Natural killer cell (primary cell): ENCODE data around the gene SH3RF2. TPM values are rescaled to one million over a fixed set of nuclear protein-coding genes. Genes with fewer than 3 reads are reported as not detected.

Experiments
- ATAC-seq, 3 donors: fragments of 150-1000 bp in 2 of 3; fragments of 200-7000 bp in 1 of 3; cut with Tn5 transposase; 1 replicate in 1 of 3; 2 replicates in 2 of 3; pipeline ENCODE4 v1.10.0; 2021; ENCODE audit warnings: mild to moderate bottlenecking in 2 of 3, moderate library complexity in 2 of 3
- DNase-seq, 2 donors: peaks; one replicate each; pipeline versions ENCODE4 v3.0.0 to v3.0.0-alpha.2; 2013 to 2021; ENCODE audit warnings: mixed read lengths in 1 of 2
- H3K27ac ChIP-seq: one replicate; pipeline ENCODE4 v1.5.1; 2013; ENCODE audit warnings: mild to moderate bottlenecking, low read length
- H3K27me3 ChIP-seq: one replicate; pipeline ENCODE4 v1.6.1; 2013; ENCODE audit warnings: low read length; ENCODE audit not compliant: control insufficient read depth, insufficient read depth
- H3K36me3 ChIP-seq: one replicate; pipeline ENCODE4 v1.6.1; 2013; ENCODE audit warnings: low read length; ENCODE audit not compliant: control insufficient read depth, insufficient read depth
- H3K4me1 ChIP-seq: one replicate; pipeline ENCODE4 v1.6.1; 2013; ENCODE audit warnings: low read length; ENCODE audit not compliant: control insufficient read depth, insufficient read depth
- H3K4me3 ChIP-seq: one replicate; pipeline ENCODE4 v1.5.1; 2013; ENCODE audit warnings: low read length
- H3K9me3 ChIP-seq: one replicate; pipeline ENCODE4 v1.6.1; 2013; ENCODE audit warnings: low read length; ENCODE audit not compliant: control insufficient read depth, insufficient read depth
- H3K27ac Mint-ChIP-seq, 2 donors: one replicate each; pipeline ENCODE4 v1.8.0; 2022; ENCODE audit warnings: mild to moderate bottlenecking in 2 of 2, mixed read lengths in 2 of 2, moderate library complexity in 1 of 2
- H3K27me3 Mint-ChIP-seq, 2 donors: one replicate each; pipeline ENCODE4 v1.8.0; 2022; ENCODE audit warnings: low read depth in 2 of 2, mixed read lengths in 2 of 2
- H3K36me3 Mint-ChIP-seq: one replicate; pipeline ENCODE4 v1.8.0; 2022; ENCODE audit warnings: mixed read lengths
- H3K4me1 Mint-ChIP-seq, 2 donors: one replicate each; pipeline ENCODE4 v1.8.0; 2022; ENCODE audit warnings: mixed read lengths in 2 of 2
- H3K4me3 Mint-ChIP-seq: one replicate; pipeline ENCODE4 v1.8.0; 2022; ENCODE audit warnings: mild to moderate bottlenecking, moderate library complexity, mixed read lengths
- H3K9me3 Mint-ChIP-seq, 2 donors: one replicate each; pipeline ENCODE4 v1.8.0; 2022; ENCODE audit warnings: mixed read lengths in 2 of 2
- WGBS: methylation state at CpG from one replicate; pipeline ENCODE4 v1.1.7; 2013; ENCODE audit warnings: missing lambda C conversion rate; ENCODE audit not compliant: insufficient coverage; 5-methylcytosine and 5-hydroxymethylcytosine counted together
- intact Hi-C: fragments of 100-400 bp; cut with micrococcal nuclease; formaldehyde crosslinking; loops from one replicate; pipeline ENCODE4 v1.14.2; 2022
- total RNA-seq, 4 donors: library from RNA; stranded (reverse); fragments of 120-200 nt in 1 of 4; gene quantifications; one replicate each; pipeline versions ENCODE4 v1.2.3 to v1.2.4, GENCODE V29; 2013 to 2022
- TF ChIP-seq, protein P1 (sequence below): fragments of 200-600 bp; IDR thresholded peaks from one replicate; pipeline ENCODE4 v1.8.0; 2022; ENCODE audit warnings: antibody characterized with exemption

SH3RF2 gene
- total RNA-seq, 3 donors from 2014 or later (not counting 1 experiment from before 2014, with no cell fraction given), result 0.28 to 0.35 TPM; not detected in 1

DNA sequence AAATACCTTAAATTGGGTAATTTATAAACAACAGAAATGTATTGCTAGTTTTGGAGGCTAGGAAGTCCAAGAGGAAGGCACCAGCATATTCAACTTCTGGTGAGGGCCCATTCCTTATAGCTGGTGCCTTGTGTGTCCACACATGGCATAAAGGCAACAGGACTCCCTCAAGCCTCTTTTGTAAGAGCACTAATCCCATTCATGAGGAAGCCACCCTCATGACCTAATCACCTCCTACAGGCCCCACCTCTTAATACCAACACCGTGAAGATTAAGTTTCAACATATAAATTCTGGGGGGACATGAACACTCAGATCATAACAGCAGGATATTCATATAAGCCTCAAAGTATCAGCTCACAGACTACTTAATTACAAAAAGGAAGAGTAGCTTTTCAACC is 173.0 kb downstream of the SH3RF2 start:
- Histone ChIP-seq H3K36me3 (peaks cover 16% of the 10 kb centered on the region), H3K9me3 (no peaks in the 10 kb centered on the region), H3K4me3 (no peak overlapping the region), H3K4me1 (no peaks in the 10 kb centered on the region), H3K27ac (no peak overlapping the region), H3K27me3 (no peaks in the 10 kb centered on the region)
- H3K27me3 Mint-ChIP-seq, result no peaks in the 10 kb centered on the region
- TF ChIP-seq, protein P1, sequence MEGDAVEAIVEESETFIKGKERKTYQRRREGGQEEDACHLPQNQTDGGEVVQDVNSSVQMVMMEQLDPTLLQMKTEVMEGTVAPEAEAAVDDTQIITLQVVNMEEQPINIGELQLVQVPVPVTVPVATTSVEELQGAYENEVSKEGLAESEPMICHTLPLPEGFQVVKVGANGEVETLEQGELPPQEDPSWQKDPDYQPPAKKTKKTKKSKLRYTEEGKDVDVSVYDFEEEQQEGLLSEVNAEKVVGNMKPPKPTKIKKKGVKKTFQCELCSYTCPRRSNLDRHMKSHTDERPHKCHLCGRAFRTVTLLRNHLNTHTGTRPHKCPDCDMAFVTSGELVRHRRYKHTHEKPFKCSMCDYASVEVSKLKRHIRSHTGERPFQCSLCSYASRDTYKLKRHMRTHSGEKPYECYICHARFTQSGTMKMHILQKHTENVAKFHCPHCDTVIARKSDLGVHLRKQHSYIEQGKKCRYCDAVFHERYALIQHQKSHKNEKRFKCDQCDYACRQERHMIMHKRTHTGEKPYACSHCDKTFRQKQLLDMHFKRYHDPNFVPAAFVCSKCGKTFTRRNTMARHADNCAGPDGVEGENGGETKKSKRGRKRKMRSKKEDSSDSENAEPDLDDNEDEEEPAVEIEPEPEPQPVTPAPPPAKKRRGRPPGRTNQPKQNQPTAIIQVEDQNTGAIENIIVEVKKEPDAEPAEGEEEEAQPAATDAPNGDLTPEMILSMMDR, result no peak
- intact Hi-C loops, result no loop called here
- no peaks in the 10 kb centered on the region for H3K36me3 Mint-ChIP-seq
- 69% methylated on average over 1 of the region's 1 CpG for whole genome bisulfite sequencing
- no peak for ATAC-seq
- no peak overlapping the region for H3K4me3 Mint-ChIP-seq
- no peaks in the 10 kb centered on the region for H3K4me1 Mint-ChIP-seq
- no peaks in the 10 kb centered on the region for H3K9me3 Mint-ChIP-seq
- no peak for DNase-seq
- H3K27ac Mint-ChIP-seq, result no peak overlapping the region

DNA sequence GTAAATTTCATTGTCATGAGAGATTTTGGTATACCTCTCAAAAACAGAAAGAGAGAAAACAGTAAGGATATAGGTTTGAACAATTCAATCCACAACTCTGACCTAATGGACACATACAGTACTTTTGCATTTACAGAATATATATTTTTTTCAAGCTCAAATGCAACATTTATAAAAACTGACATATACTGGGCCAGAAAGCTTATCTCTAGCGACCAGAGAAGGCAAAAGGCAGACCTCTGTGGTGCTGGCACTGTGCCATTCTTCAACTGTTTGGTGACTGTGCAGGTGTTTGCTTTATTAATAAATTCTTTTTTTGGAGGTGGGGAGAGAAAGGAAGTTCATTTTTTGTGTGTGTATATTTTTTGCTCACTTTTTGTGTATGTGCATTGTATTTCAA is 175.0 kb downstream of the SH3RF2 start:
- H3K9me3 Mint-ChIP-seq, result no peaks in the 10 kb centered on the region
- H3K9me3 ChIP-seq, result no peaks in the 10 kb centered on the region
- 33% methylated on average over 1 of the region's 1 CpG for WGBS
- ATAC-seq (no peak), DNase-seq (no peak)
- H3K4me1 Mint-ChIP-seq, result no peaks in the 10 kb centered on the region
- TF ChIP-seq, protein P1, result no peak
- H3K4me1 ChIP-seq, result no peaks in the 10 kb centered on the region
- intact Hi-C loops, result no loop called here
- H3K4me3 ChIP-seq, result no peak overlapping the region
- no peak overlapping the region for H3K27ac ChIP-seq
- no peaks in the 10 kb centered on the region for H3K27me3 Mint-ChIP-seq
- H3K36me3 Mint-ChIP-seq, result no peaks in the 10 kb centered on the region
- peaks cover 24% of the 10 kb centered on the region for H3K36me3 ChIP-seq
- H3K27ac Mint-ChIP-seq, result no peak overlapping the region
- H3K4me3 Mint-ChIP-seq, result no peak overlapping the region
- no peaks in the 10 kb centered on the region for H3K27me3 ChIP-seq

DNA sequence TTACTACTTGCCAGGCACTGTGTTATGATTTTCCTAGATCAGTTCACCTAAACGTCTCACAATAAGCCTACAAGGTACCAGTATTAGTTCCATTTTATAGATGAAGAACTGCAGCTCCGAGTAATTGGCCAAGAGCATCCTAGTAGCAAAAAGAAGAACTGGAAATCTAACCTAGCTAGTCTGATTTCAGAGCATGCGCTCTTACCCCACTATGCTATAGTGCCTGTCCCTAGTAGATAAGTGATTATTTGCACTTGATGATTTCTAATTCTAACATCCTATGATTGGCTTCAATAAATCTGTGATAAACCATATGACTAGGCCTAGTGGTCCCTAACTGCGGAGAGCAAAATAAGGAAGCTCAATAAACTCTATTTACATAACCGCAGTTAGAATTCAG is 176.1 kb downstream of the SH3RF2 start:
- Histone ChIP-seq H3K4me3 (no peak overlapping the region), H3K4me1 (no peaks in the 10 kb centered on the region), H3K27me3 (no peaks in the 10 kb centered on the region), H3K9me3 (no peaks in the 10 kb centered on the region), H3K27ac (no peak overlapping the region), H3K36me3 (peaks cover 33% of the 10 kb centered on the region)
- ATAC-seq (no peak), DNase-seq (no peak)
- Mint-ChIP-seq H3K27ac (no peak overlapping the region), H3K4me3 (no peak overlapping the region), H3K36me3 (peaks cover 2% of the 10 kb centered on the region), H3K9me3 (no peaks in the 10 kb centered on the region), H3K27me3 (no peaks in the 10 kb centered on the region), H3K4me1 (no peaks in the 10 kb centered on the region)
- intact Hi-C loops, result no loop called here
- TF ChIP-seq, protein P1, result no peak
- WGBS, result 84% methylated on average over 5 of the region's 5 CpGs

Other genes starting within 250 kb of the SH3RF2 start
- gene PRELID2, start 101.2 kb upstream of the SH3RF2 start, total RNA-seq, result 1 to 10 TPM; 1.5 to 3.1 (median 1.7) TPM
- not detected for gene GRXCR2, start 63.6 kb upstream of the SH3RF2 start, total RNA-seq
- gene PLAC8L1, start 169.0 kb downstream of the SH3RF2 start, total RNA-seq, result under 1 TPM in 1 of 3 donors, not detected in 2; 0.45 TPM
- 10 to 100 TPM; 50.5 to 83.9 (median 56.9) TPM for gene LARS1, start 246.1 kb downstream of the SH3RF2 start, total RNA-seq